ENCODE measurements around the gene TMEM272. TPM values are rescaled to one million over a fixed set of nuclear protein-coding genes. Genes with fewer than 3 reads are reported as not detected.

Gene TMEM272
- total and polyA plus RNA-seq, 2 of the 4 experiments (the other 2 are of a cell fraction) = not detected

- no peak overlapping the region for H3K27ac ChIP-seq (ENCODE audit: insufficient read depth, low read length)
- H4K5ac ChIP-seq (ENCODE audit: low read depth, low read length) = no peak overlapping the region
Measured at GRCh38 chr13:51870616-51871015, 25.6 kb upstream of the TMEM272 start.

More at GRCh38 chr13:51870616-51871015, 25.6 kb upstream of the TMEM272 start:
- ChIA-PET POLR2A (ENCODE audit: unreplicated experiment) (no interaction called here), CTCF (no interaction called here)
- Histone ChIP-seq H3K23ac (ENCODE audit: low read depth, low read length) (no peak overlapping the region; the same call in 1 of the 2 replicates), H3K9me1 (ENCODE audit: insufficient read depth, low read length) (no peaks in the 10 kb centered on the region), H3K14ac (replicated peaks; ENCODE audit: low read depth, low read length) (no peak overlapping the region), H3K4ac (ENCODE audit: low read depth, low read length) (no peak overlapping the region), H2BK20ac (ENCODE audit: low read depth, low read length) (no peak overlapping the region), H3K36me3 (ENCODE audit: control insufficient read depth, insufficient read depth, low read length) (no peaks in the 10 kb centered on the region), H2BK5ac (ENCODE audit: low read depth, low read length, poor library complexity, severe bottlenecking) (no peak overlapping the region), H3K4me1 (ENCODE audit: control insufficient read depth, insufficient read depth, low read length) (no peaks in the 10 kb centered on the region), H3K9me3 (ENCODE audit: control insufficient read depth, insufficient read depth, low read length) (no peaks in the 10 kb centered on the region; the same call in 1 of the 2 replicates), H2AK5ac (ENCODE audit: low read depth, low read length) (no peak overlapping the region), H3K56ac (ENCODE audit: extremely low read depth, insufficient read depth, low read length) (no peak overlapping the region), H4K20me1 (ENCODE audit: insufficient read depth, low read length) (no peaks in the 10 kb centered on the region), H3K27me3 (ENCODE audit: control insufficient read depth, insufficient read depth, low read length) (peaks cover 42% of the 10 kb centered on the region), H3K18ac (ENCODE audit: low read depth, low read length) (no peak overlapping the region), H2AK9ac (replicated peaks; ENCODE audit: low read depth, low read length, poor library complexity) (no peak overlapping the region), H2AFZ (replicated peaks; ENCODE audit: low read length, poor library complexity) (no peak overlapping the region), H3K9ac (ENCODE audit: low read depth, low read length) (no peak overlapping the region), H2BK15ac (ENCODE audit: low read depth, low read length) (no peak overlapping the region), H4K8ac (ENCODE audit: low read depth in 2 of 2, low read length in 2 of 2) (no peak overlapping the region), H2BK120ac (ENCODE audit: low read depth, low read length) (no peak overlapping the region), H3K4me2 (ENCODE audit: low read depth, low read length) (no peak overlapping the region), H4K91ac (ENCODE audit: insufficient read depth, low read depth, low read length) (no peak overlapping the region), H3K79me1 (ENCODE audit: low read depth in 1 of 2, low read length in 2 of 2) (no peaks in the 10 kb centered on the region), H3K4me3 (ENCODE audit: insufficient read depth, low read depth, low read length) (no peak overlapping the region)
- no peak for ATAC-seq (ENCODE audit: low read depth)
- intact Hi-C loops (cut with micrococcal nuclease) = no loop called here
- no TSS peak for BruUV-seq (replicated peaks)
- no peak for TF ChIP-seq SMC3 (IDR thresholded peaks at IDR 0.05; ENCODE audit: low read depth, low read length)
- no peak for TF ChIP-seq RFX5 (IDR thresholded peaks at IDR 0.05; ENCODE audit: low read depth, low read length)
- no peak for TF ChIP-seq MAFK (IDR thresholded peaks at IDR 0.05; ENCODE audit: low read depth, low read length)
- TF ChIP-seq CEBPB (IDR thresholded peaks at IDR 0.05; ENCODE audit: low read depth, low read length) = no peak
- TF ChIP-seq CHD1 (IDR thresholded peaks at IDR 0.05; ENCODE audit: low read depth, low read length) = no peak
- TF ChIP-seq, protein P1, sequence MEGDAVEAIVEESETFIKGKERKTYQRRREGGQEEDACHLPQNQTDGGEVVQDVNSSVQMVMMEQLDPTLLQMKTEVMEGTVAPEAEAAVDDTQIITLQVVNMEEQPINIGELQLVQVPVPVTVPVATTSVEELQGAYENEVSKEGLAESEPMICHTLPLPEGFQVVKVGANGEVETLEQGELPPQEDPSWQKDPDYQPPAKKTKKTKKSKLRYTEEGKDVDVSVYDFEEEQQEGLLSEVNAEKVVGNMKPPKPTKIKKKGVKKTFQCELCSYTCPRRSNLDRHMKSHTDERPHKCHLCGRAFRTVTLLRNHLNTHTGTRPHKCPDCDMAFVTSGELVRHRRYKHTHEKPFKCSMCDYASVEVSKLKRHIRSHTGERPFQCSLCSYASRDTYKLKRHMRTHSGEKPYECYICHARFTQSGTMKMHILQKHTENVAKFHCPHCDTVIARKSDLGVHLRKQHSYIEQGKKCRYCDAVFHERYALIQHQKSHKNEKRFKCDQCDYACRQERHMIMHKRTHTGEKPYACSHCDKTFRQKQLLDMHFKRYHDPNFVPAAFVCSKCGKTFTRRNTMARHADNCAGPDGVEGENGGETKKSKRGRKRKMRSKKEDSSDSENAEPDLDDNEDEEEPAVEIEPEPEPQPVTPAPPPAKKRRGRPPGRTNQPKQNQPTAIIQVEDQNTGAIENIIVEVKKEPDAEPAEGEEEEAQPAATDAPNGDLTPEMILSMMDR (conservative IDR thresholded peaks at IDR 0.05; ENCODE audit: low read depth, low read length) = no peak
- no peak for TF ChIP-seq RAD21 (IDR thresholded peaks at IDR 0.05; ENCODE audit: low read length)
- no peak for TF ChIP-seq ELK1 (IDR thresholded peaks at IDR 0.05; ENCODE audit: borderline replicate concordance, low read depth, low read length)
- no peak for TF ChIP-seq POLR2A (IDR thresholded peaks at IDR 0.05; ENCODE audit: low read depth, low read length)
- no peak for TF ChIP-seq MXI1 (IDR thresholded peaks at IDR 0.05; ENCODE audit: borderline replicate concordance, low read depth, low read length)
- no peak for TF ChIP-seq FOS (IDR thresholded peaks at IDR 0.05; ENCODE audit: low read depth, low read length)
- TF ChIP-seq NFE2L2 (IDR thresholded peaks at IDR 0.05; ENCODE audit: low read depth, low read length) = no peak
- no peak for TF ChIP-seq RCOR1 (IDR thresholded peaks at IDR 0.05; ENCODE audit: insufficient replicate concordance, low read length)
- DNase-seq = no peak
- in situ Hi-C loops (cut with MboI; ENCODE audit: low sequenced_read_pairs) = no loop called here
- dilution Hi-C loops (cut with HindIII; ENCODE audit: low sequenced_read_pairs, unreplicated experiment) = no loop called here
- WGBS, 2 experiments (ENCODE audit: extremely low coverage in 2 of 2, insufficient read length in 1 of 2) = no CpG with 5 or more reads among the region's 3 CpGs
